Stimulated activated CD8-positive, alpha-beta memory T cell treated with anti-CD3 and anti-CD28 coated beads, Interleukin-2, amount 100 ng/mL, for 1 hour (primary cell): Measurements from ENCODE around the gene TBC1D22A.

Experiments
- DNase-seq, 2 donors: peaks; one replicate each; pipeline ENCODE4 v3.0.0-alpha.2; 2020; ENCODE audit warnings: low read depth in 2 of 2

TBC1D22A gene

DNA sequence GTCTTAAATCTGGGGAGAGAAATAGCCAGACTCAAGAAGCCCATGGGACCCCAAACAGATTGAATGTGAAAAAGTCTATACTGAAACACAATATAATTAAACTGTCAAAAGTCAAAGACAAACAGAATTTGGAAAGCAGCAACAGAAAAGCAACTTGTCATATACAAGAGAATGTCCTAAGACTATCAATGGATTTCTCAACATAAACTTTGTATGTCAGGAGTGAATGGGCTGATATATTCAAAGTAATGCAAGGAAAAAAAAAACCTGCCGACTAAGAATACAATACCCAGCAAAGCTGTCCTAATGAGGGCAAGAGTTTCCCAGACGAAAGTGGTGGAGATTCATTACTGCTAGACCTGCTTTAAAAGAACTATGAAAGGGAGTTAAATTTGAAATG lies 73.2 kb downstream of the TBC1D22A start:
- no peak for DNase-seq

GRCh38 chr22:46841522-46841921 lies 79.1 kb downstream of the TBC1D22A start:
- DNase-seq = no peak

GRCh38 chr22:46842606-46843005 lies 80.2 kb downstream of the TBC1D22A start:
- DNase-seq = no peak

DNA sequence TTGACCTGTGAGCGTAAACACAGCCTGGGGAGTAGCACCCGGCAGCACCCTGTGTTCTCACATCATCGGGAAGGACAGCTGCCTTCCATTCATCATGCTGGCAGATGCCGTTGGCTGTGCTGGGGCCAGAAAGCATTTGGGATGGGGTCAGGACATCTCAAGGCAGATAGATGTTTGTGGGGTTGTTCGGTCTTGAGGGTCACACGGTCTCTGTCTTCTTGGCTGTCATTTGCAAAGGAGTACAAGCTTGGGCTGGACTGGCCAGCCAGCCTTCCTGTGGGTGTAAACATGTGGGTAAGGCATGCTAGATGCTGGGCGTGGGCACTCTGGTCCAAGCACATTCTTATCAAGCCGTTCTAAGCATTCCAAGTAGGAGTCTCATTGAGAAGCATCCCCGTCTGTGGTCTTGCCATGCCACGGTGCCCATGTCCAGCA lies 81.4 kb downstream of the TBC1D22A start:
- no peak for DNase-seq

DNA sequence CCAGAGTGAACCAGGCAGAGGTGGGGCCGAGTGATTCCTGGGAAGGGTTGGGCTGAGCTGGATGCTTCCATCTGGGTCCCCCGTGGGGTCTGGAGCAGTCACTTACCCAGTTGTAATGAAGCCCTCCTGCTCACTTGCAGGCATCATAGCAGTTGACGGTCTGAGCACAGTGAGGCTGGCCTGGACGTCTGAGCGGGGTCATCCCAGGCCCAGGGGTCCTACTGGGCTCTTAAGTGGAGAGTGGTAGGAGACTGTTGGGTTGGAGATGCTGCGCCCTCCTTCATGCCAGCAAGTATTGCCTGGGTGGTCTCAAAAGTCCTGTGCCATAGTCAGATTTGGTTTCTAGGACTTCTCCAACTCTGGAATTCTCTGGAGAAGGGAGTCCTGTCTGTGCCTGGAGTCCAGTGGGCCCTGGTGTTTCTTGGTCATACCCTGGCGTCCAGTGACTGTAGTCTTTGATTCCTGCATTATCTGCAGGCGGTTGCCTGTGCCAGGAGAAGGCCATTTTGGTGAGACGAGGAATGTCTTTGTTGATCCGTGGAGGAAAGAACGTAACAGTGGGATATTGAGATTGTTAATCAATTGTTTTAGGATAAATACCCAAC lies 82.3 kb downstream of the TBC1D22A start:
- no peak for DNase-seq

GRCh38 chr22:46845296-46846149 lies 83.1 kb downstream of the TBC1D22A start:
- DNase-seq = no peak

GRCh38 chr22:46846150-46846831 lies 83.8 kb downstream of the TBC1D22A start:
- no peak for DNase-seq

DNA sequence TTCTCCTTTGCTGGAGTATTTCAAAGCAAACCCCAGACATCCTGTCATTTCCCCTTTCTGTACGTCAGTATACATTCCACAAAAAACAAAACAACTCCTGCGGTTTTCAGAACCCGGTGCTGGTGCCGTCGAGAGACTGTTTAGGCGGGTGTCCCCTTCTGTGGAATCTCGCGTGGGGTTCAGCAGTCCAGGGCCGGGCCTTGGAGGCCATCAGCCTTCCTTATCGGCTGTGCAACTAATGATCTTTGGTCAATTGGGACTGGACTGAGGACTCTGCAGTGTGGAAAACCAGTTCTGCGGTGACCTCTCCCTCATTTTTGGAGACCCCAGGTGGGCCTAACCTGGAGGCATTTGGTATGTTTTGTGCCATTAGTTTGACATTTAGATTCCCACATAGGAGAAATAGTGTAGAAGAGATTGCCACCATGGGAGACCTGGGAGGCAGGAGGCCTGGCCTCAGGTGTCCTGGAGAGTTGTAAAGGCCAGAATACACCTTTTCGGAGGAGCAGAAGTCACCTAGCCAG lies 84.4 kb downstream of the TBC1D22A start:
- DNase-seq = no peak

DNA sequence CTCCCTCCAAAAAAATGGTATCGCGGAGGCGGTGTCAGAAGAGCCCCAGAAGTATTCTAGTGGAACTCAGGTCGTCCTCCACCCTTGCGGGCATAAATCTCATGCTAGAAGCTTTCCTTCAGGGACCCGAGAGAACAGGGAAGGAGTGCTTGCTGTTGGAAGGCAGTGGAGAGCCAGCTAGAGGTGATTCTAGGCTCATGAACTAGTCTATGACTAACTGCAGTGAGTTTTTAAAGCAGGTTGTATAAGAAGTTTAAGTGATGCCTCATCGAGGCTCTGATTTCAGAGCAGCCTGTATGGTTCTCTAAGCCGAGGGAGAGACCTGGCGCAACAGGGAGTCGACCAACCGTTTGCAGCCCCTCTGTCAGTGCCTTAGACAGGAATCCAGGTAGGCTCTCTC lies 85.7 kb downstream of the TBC1D22A start:
- DNase-seq = no peak

GRCh38 chr22:46849101-46849500 lies 86.7 kb downstream of the TBC1D22A start:
- no peak for DNase-seq

GRCh38 chr22:46849951-46850350 lies 87.5 kb downstream of the TBC1D22A start:
- no peak for DNase-seq

DNA sequence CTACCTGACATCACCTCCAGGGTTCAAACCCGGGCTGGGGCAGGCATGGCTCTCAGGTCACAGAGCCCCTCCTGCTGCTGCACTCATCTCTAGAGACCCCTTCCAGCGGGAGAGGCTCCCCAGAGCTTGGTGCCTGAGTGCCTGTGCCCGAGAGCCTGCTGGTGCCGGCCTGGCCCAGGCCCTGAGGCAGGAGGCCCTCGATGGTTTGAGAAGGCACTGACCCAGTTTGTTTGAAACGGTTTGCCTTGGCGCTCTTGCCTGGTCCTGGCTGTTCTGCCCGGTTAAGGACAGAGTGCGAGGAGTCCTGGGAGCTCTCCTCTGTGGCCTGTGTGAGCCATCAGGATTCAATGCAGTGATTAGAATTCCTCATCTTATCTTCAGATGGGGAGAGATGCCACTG lies 88.9 kb downstream of the TBC1D22A start:
- no peak for DNase-seq

DNA sequence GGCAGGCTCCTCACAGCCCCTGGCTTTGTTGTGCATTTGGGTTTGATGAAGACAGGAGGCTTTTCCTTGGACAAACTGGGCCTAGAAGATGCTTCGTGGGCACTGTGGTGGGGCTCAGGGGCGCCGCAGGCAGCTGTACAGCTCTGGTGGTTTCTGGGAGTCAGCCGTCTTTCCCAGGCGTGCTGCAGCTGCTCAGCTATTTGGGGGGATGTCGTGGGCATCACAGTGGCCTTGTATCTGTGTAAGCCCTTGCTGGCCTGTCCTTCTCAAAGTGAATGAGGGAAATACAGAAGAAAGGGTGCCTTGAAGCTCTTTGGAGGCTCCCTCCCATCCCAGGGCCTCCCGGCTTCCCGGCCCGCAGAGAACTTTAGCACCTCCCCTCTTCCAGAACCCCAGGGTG lies 89.5 kb downstream of the TBC1D22A start:
- no peak for DNase-seq

GRCh38 chr22:46852771-46853170 lies 90.3 kb downstream of the TBC1D22A start:
- DNase-seq = no peak

DNA sequence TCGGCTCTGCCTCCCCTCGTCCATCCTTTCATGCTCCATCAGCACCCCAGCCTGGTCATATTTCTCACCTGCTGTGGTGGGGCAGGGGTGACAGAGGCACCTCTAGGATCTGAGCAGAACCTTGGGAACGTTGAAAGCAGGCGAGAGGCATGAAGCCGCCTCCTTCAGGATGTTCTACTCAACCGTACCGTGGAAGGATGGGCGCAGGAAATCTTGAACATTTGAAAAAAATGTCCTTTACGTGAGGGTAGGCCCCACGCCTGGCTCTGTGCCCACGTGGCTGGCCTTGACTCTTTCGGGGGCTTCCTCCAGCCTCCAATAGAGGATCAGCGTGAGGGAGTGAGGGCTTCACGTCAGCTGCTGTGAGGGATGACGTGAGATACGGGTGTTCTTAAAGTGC lies 90.7 kb downstream of the TBC1D22A start:
- DNase-seq = no peak

GRCh38 chr22:46854125-46854870 lies 91.8 kb downstream of the TBC1D22A start:
- DNase-seq = no peak

GRCh38 chr22:46855681-46856080 lies 93.2 kb downstream of the TBC1D22A start:
- no peak for DNase-seq

GRCh38 chr22:46856661-46857060 lies 94.2 kb downstream of the TBC1D22A start:
- no peak for DNase-seq

GRCh38 chr22:46857142-46857884 lies 94.9 kb downstream of the TBC1D22A start:
- no peak for DNase-seq

- no peak for DNase-seq
These were observed 95.4 kb downstream of the TBC1D22A start for GRCh38 chr22:46857885-46858143.

GRCh38 chr22:46858181-46858771 lies 95.8 kb downstream of the TBC1D22A start:
- no peak for DNase-seq
